Neural cell (in vitro differentiated cells): Measurements from ENCODE around the gene GCNT3. TPM values are rescaled to one million over a fixed set of nuclear protein-coding genes. Genes with fewer than 3 reads are reported as not detected.

ENCODE experiments used
- H2AFZ ChIP-seq: fragments of 200-600, 300-800 bp; sonication (generic), shearing (Covaris generic); 2 replicates; pipeline ENCODE4 v1.6.0; 2014; ENCODE audit warnings: low read depth, mild to moderate bottlenecking, antibody characterized with exemption, low read length, moderate library complexity
- H3F3A ChIP-seq: fragments of 200-600 bp; shearing (Covaris generic); 2 replicates; pipeline ENCODE4 v1.6.1; 2016; ENCODE audit warnings: mild to moderate bottlenecking, moderate library complexity, mixed read lengths, antibody characterized with exemption, low read length; ENCODE audit not compliant: insufficient read depth, poor library complexity, severe bottlenecking
- H3K27ac ChIP-seq: fragments of 200-600, 300-800 bp; sonication (generic), shearing (Covaris generic); 2 replicates; pipeline ENCODE4 v1.5.1; 2014; ENCODE audit warnings: mild to moderate bottlenecking, low read length, moderate library complexity
- H3K27me3 ChIP-seq: fragments of 300-800, 200-600 bp; sonication (generic), shearing (Covaris generic); 2 replicates; pipeline ENCODE4 v1.6.0; 2014; ENCODE audit warnings: mild to moderate bottlenecking, low read depth, low read length, moderate library complexity; ENCODE audit not compliant: insufficient read depth
- H3K36me3 ChIP-seq: fragments of 300-800, 200-600 bp; sonication (generic), shearing (Covaris generic); 2 replicates; pipeline ENCODE4 v1.5.1; 2014; ENCODE audit warnings: mild to moderate bottlenecking, antibody characterized with exemption, low read length, moderate library complexity; ENCODE audit not compliant: insufficient read depth
- H3K4me2 ChIP-seq: fragments of 300-800, 200-600 bp; sonication (generic), shearing (Covaris generic); 2 replicates; pipeline ENCODE4 v1.6.0; 2014; ENCODE audit warnings: mild to moderate bottlenecking, low read length
- H3K4me3 ChIP-seq: fragments of 300-800, 200-600 bp; sonication (generic), shearing (Covaris generic); 2 replicates; pipeline ENCODE4 v1.5.1; 2014; ENCODE audit warnings: mild to moderate bottlenecking, low read length, moderate library complexity
- H3K79me2 ChIP-seq: fragments of 200-600 bp; shearing (Covaris generic); replicated peaks from 2 replicates; pipeline ENCODE4 v1.6.0; 2014; ENCODE audit warnings: mild to moderate bottlenecking, low read length, moderate library complexity; ENCODE audit not compliant: insufficient read depth
- H3K9ac ChIP-seq: fragments of 300-800, 200-600 bp; sonication (generic), shearing (Covaris generic); 2 replicates; pipeline ENCODE4 v1.6.1; 2016; ENCODE audit warnings: mild to moderate bottlenecking, low read length, mixed read lengths
- H3K9me2 ChIP-seq: fragments of 200-600 bp; shearing (Covaris generic); 2 replicates; pipeline ENCODE4 v1.6.1; 2016; ENCODE audit warnings: mild to moderate bottlenecking, low read length, mixed read lengths; ENCODE audit not compliant: insufficient read depth
- H3K9me3 ChIP-seq: fragments of 200-600, 300-800 bp; sonication (generic), shearing (Covaris generic); 2 replicates; pipeline ENCODE4 v1.6.1; 2016; ENCODE audit warnings: mild to moderate bottlenecking, mixed run types, low read length, moderate library complexity, mixed read lengths
- H4K20me1 ChIP-seq: fragments of 200-600 bp; shearing (Covaris generic); 2 replicates; pipeline ENCODE4 v1.6.1; 2016; ENCODE audit warnings: mild to moderate bottlenecking, mixed run types; ENCODE audit not compliant: insufficient read depth
- CTCF ChIP-seq: fragments of 450-650 bp; IDR thresholded peaks from 2 replicates; pipeline ENCODE4 v1.5.1; 2014; ENCODE audit warnings: antibody characterized with exemption, mild to moderate bottlenecking, moderate library complexity; ENCODE audit not compliant: poor library complexity, severe bottlenecking
- EP300 ChIP-seq: fragments of 450-650 bp; conservative IDR thresholded peaks from 2 replicates; pipeline ENCODE4 v1.6.1; 2014; ENCODE audit warnings: antibody characterized with exemption, mild to moderate bottlenecking, moderate library complexity; ENCODE audit not compliant: poor library complexity, severe bottlenecking
- EZH2 ChIP-seq: fragments of 200-600, 300-800 bp; shearing (Covaris generic), sonication (generic); IDR thresholded peaks from 2 replicates; pipeline ENCODE4 v1.6.1; 2014; ENCODE audit warnings: antibody characterized with exemption, low read length, borderline replicate concordance, mild to moderate bottlenecking; ENCODE audit not compliant: insufficient read depth, poor library complexity, severe bottlenecking
- MXI1 ChIP-seq: fragments of 450-650 bp; conservative IDR thresholded peaks from 2 replicates; pipeline ENCODE4 v1.6.1; 2014; ENCODE audit warnings: antibody characterized with exemption, mild to moderate bottlenecking; ENCODE audit not compliant: poor library complexity, severe bottlenecking
- POLR2AphosphoS5 ChIP-seq: IDR thresholded peaks from 2 replicates; pipeline ENCODE4 v1.6.1; 2012
- RAD21 ChIP-seq: fragments of 450-650 bp; conservative IDR thresholded peaks from 2 replicates; pipeline ENCODE4 v1.6.1; 2014; ENCODE audit warnings: antibody characterized with exemption, mild to moderate bottlenecking, moderate library complexity
- REST ChIP-seq: IDR thresholded peaks from 2 replicates; pipeline ENCODE4 v1.6.1; 2012; ENCODE audit warnings: borderline replicate concordance
- SMC3 ChIP-seq: fragments of 450-650 bp; conservative IDR thresholded peaks from 2 replicates; pipeline ENCODE4 v1.6.1; 2014; ENCODE audit warnings: antibody characterized with exemption, mild to moderate bottlenecking, moderate library complexity; ENCODE audit not compliant: poor library complexity
- TAF1 ChIP-seq: IDR thresholded peaks from 2 replicates; pipeline ENCODE4 v1.6.1; 2012; ENCODE audit warnings: low read depth
- polyA plus RNA-seq: library from polyadenylated mRNA; depleted of rRNA; stranded (reverse); fragments of >200 nt; gene quantifications from 2 replicates; pipeline ENCODE4 v1.2.3, GENCODE V29; 2014

GCNT3 gene
- polyA plus RNA-seq, 1 donor from 2014 or later, result 0.81 TPM

- Histone ChIP-seq H4K20me1 (no peaks in the 10 kb centered on the region), H3K9me3 (no peaks in the 10 kb centered on the region), H3K79me2 (no peaks in the 10 kb centered on the region), H3K27ac (no peak overlapping the region), H3K27me3 (no peaks in the 10 kb centered on the region), H3F3A (no peaks in the 10 kb centered on the region), H3K4me3 (no peak overlapping the region), H2AFZ (no peak overlapping the region), H3K4me2 (no peak overlapping the region), H3K9me2 (no peaks in the 10 kb centered on the region), H3K36me3 (no peaks in the 10 kb centered on the region), H3K9ac (no peak overlapping the region)
- TF ChIP-seq EP300 (no peak), MXI1 (no peak), RAD21 (no peak), EZH2 (no peak), REST (no peak), POLR2AphosphoS5 (no peak), SMC3 (no peak), CTCF (no peak), TAF1 (no peak)
These were observed 5.6 kb upstream of the GCNT3 start for GRCh38 chr15:59605994-59606393.

- Histone ChIP-seq H3K4me3 (no peak overlapping the region), H3F3A (no peaks in the 10 kb centered on the region), H3K9me3 (no peaks in the 10 kb centered on the region), H3K27me3 (no peaks in the 10 kb centered on the region), H3K9ac (no peak overlapping the region), H4K20me1 (no peaks in the 10 kb centered on the region), H3K79me2 (no peaks in the 10 kb centered on the region), H2AFZ (no peak overlapping the region), H3K4me2 (no peak overlapping the region), H3K27ac (no peak overlapping the region), H3K36me3 (no peaks in the 10 kb centered on the region), H3K9me2 (no peaks in the 10 kb centered on the region)
- no peak for TF ChIP-seq TAF1
- TF ChIP-seq MXI1, result no peak
- TF ChIP-seq CTCF, result no peak
- no peak for TF ChIP-seq EZH2
- no peak for TF ChIP-seq RAD21
- TF ChIP-seq POLR2AphosphoS5, result no peak
- no peak for TF ChIP-seq EP300
These were observed 1.6 kb upstream of the GCNT3 start for GRCh38 chr15:59609730-59610712.
